Lung (tissue), 12 donors: ENCODE measurements around the gene CEP72. TPM values are rescaled to one million over a fixed set of nuclear protein-coding genes. Genes with fewer than 3 reads are reported as not detected.
"Not testable (repeated sequence)": the region's sequence is repeated elsewhere in the genome, so short reads cannot be mapped to it uniquely, and the experiment has no call there.

Experiments
- ATAC-seq: fragments of 200-7000 bp; cut with Tn5 transposase; one replicate; pipeline ENCODE4 v1.9.1; 2020; ENCODE audit warnings: moderate number of reproducible peaks; ENCODE audit not compliant: insufficient read depth, low FRiP score
- DNase-seq, 3 donors: peaks; one replicate each; pipeline ENCODE4 v3.0.0-alpha.2; 2013 to 2017
- H3K27ac ChIP-seq, 2 donors: one replicate each; pipeline ENCODE4 v1.5.1; 2013; ENCODE audit warnings: mild to moderate bottlenecking in 2 of 2, moderate library complexity in 2 of 2, control low read depth in 1 of 2, inconsistent platforms in 1 of 2, low read depth in 1 of 2, low read length in 1 of 2
- H3K27me3 ChIP-seq, 3 donors: one replicate each; pipeline ENCODE4 v1.5.1; 2013; ENCODE audit warnings: low read length in 2 of 3; ENCODE audit not compliant: control insufficient read depth in 3 of 3, insufficient read depth in 3 of 3
- H3K36me3 ChIP-seq, 4 donors: one replicate each; pipeline ENCODE4 v1.5.1; 2013; ENCODE audit warnings: low read length in 4 of 4, mild to moderate bottlenecking in 1 of 4, moderate library complexity in 1 of 4; ENCODE audit not compliant: control insufficient read depth in 4 of 4, insufficient read depth in 4 of 4
- H3K4me1 ChIP-seq, 5 donors: one replicate each; pipeline ENCODE4 v1.5.1; 2013; ENCODE audit warnings: low read length in 5 of 5, mild to moderate bottlenecking in 2 of 5, moderate library complexity in 1 of 5; ENCODE audit not compliant: control insufficient read depth in 5 of 5, insufficient read depth in 5 of 5
- H3K4me3 ChIP-seq: one replicate; pipeline ENCODE4 v1.5.1; 2013; ENCODE audit warnings: mild to moderate bottlenecking, control low read depth, moderate library complexity
- H3K9ac ChIP-seq, 2 donors: one replicate each; pipeline ENCODE4 v1.5.1; 2013; ENCODE audit warnings: low read length in 2 of 2, control low read depth in 1 of 2; ENCODE audit not compliant: insufficient read depth in 1 of 2
- H3K9me3 ChIP-seq, 4 donors: one replicate each; pipeline ENCODE4 v1.5.1; 2013; ENCODE audit warnings: low read length in 3 of 4, mild to moderate bottlenecking in 1 of 4, moderate library complexity in 1 of 4; ENCODE audit not compliant: control insufficient read depth in 4 of 4, insufficient read depth in 3 of 4
- CTCF ChIP-seq: IDR thresholded peaks from 2 replicates; pipeline ENCODE4 v1.5.1; 2012; ENCODE audit warnings: mild to moderate bottlenecking; ENCODE audit errors: control extremely low read depth, extremely low read depth
- WGBS, 2 donors: extraction: QIAGEN DNeasy Blood & Tissue Kit; methylation state at CpG; one replicate each; pipeline ENCODE4 v1.1.7; 2013; 5-methylcytosine and 5-hydroxymethylcytosine counted together
- polyA plus RNA-seq, 2 donors: library from polyadenylated mRNA; stranded (reverse); fragments of 200-250 nt; gene quantifications; one replicate each; pipeline ENCODE4 v1.2.1, GENCODE V29; 2013
- total RNA-seq, 2 donors: library from RNA; depleted of rRNA in 1 of 2; stranded (reverse); fragments of >200 nt in 1 of 2; gene quantifications; one replicate each; pipeline ENCODE4 v1.2.1, GENCODE V29; 2014 to 2021
- donor health status: control.
- donor health status: control.
- donor health status: Bipolar disorder and iron deficiency.
- donor health status: healthy.
- donor health status: DM: yes; HTN: yes; CAD: no.

CEP72 gene
- total and polyA plus RNA-seq, 4 donors, result 3.1 to 12.1 (median 6.0) TPM

- peaks cover 6 to 36% (median 12%) of the 10 kb centered on the region in 5 donors for H3K4me1 ChIP-seq
- no peak overlapping the region for H3K9ac ChIP-seq
- H3K9me3 ChIP-seq, result no peaks in the 10 kb centered on the region
Observed at GRCh38 chr5:675871-676698, 63.9 kb downstream of the CEP72 start.

GRCh38 chr5:676699-677076 lies 64.5 kb downstream of the CEP72 start:
- Histone ChIP-seq H3K4me1 (peaks cover 6 to 30% (median 13%) of the 10 kb centered on the region in 5 donors), H3K9ac (no peak overlapping the region), H3K27me3 (peaks cover 0 to 15% (median 0%) of the 10 kb centered on the region in 3 donors), H3K9me3 (no peaks in the 10 kb centered on the region), H3K27ac (no peak overlapping the region), H3K4me3 (no peak overlapping the region), H3K36me3 (no peaks in the 10 kb centered on the region)
- DNase-seq (no peak), ATAC-seq (no peak)
- WGBS, 2 donors, result 90 to 95% methylated on average over 48 of the region's 48 CpGs
- TF ChIP-seq CTCF, result no peak

More at GRCh38 chr5:675871-676698, 63.9 kb downstream of the CEP72 start:
- Histone ChIP-seq H3K36me3 (no peaks in the 10 kb centered on the region), H3K27ac (no peak overlapping the region), H3K4me3 (no peak overlapping the region), H3K27me3 (peaks cover 0 to 15% (median 0%) of the 10 kb centered on the region in 3 donors)
- DNase-seq (no peak), ATAC-seq (no peak)
- TF ChIP-seq CTCF, result no peak
- 76 to 82% methylated on average over 36 of the region's 36 CpGs for WGBS, 2 donors

GRCh38 chr5:677131-678101 lies 65.3 kb downstream of the CEP72 start:
- H3K36me3 ChIP-seq, result no peaks in the 10 kb centered on the region
- DNase-seq, result no peak
- H3K9ac ChIP-seq, result no peak overlapping the region
- H3K9me3 ChIP-seq, result no peaks in the 10 kb centered on the region
- H3K27me3 ChIP-seq, result peaks cover 0 to 12% (median 0%) of the 10 kb centered on the region in 3 donors
- H3K4me1 ChIP-seq, result peaks cover 2 to 23% (median 6%) of the 10 kb centered on the region in 5 donors
- TF ChIP-seq CTCF, result no peak
- no peak overlapping the region for H3K27ac ChIP-seq
- no peak for ATAC-seq
- H3K4me3 ChIP-seq, result no peak overlapping the region
- WGBS, 2 donors, result 82 to 84% methylated on average over 44 of the region's 44 CpGs

GRCh38 chr5:678521-678920 lies 66.4 kb downstream of the CEP72 start:
- peaks cover 0 to 12% (median 4%) of the 10 kb centered on the region in 5 donors for H3K4me1 ChIP-seq
- not testable (repeated sequence) for H3K4me3 ChIP-seq, H3K27me3 ChIP-seq, H3K27ac ChIP-seq, H3K9me3 ChIP-seq, H3K9ac ChIP-seq, ATAC-seq, DNase-seq, H3K36me3 ChIP-seq
- WGBS, 2 donors, result 81 to 92% methylated on average over 9 to 16 of the region's 16 CpGs

- not testable (repeated sequence) for H3K36me3 ChIP-seq, ATAC-seq, H3K27me3 ChIP-seq, H3K27ac ChIP-seq, H3K9me3 ChIP-seq, H3K9ac ChIP-seq, H3K4me1 ChIP-seq, H3K4me3 ChIP-seq, DNase-seq
- 79 to 83% methylated on average over 12 to 15 of the region's 17 CpGs for WGBS, 2 donors
Observed at GRCh38 chr5:679166-679895, 67.2 kb downstream of the CEP72 start.
